T-helper 9 cell (primary cell): ENCODE results near the gene IZUMO1R.
"Not testable (repeated sequence)": the region's sequence is repeated elsewhere in the genome, so short reads cannot be mapped to it uniquely, and the experiment has no call there.

Experiments
- DNase-seq: peaks from one replicate; pipeline ENCODE4 v3.0.0-alpha.2; 2020

The IZUMO1R gene

GRCh38 chr11:94326947-94327346 lies 22.6 kb downstream of the IZUMO1R start:
- DNase-seq = no peak

- no peak for DNase-seq
Observed at GRCh38 chr11:94328587-94329080, 24.3 kb downstream of the IZUMO1R start.

- DNase-seq = no peak
Observed at GRCh38 chr11:94329501-94329900, 25.1 kb downstream of the IZUMO1R start.

GRCh38 chr11:94330789-94331188 lies 26.4 kb downstream of the IZUMO1R start:
- DNase-seq = no peak

- no peak for DNase-seq
Observed at GRCh38 chr11:94332814-94333213, 28.4 kb downstream of the IZUMO1R start.

GRCh38 chr11:94336033-94336432 lies 31.7 kb downstream of the IZUMO1R start:
- no peak for DNase-seq

- DNase-seq = no peak
Observed at GRCh38 chr11:94338651-94339050, 34.3 kb downstream of the IZUMO1R start.

- no peak for DNase-seq
Observed at GRCh38 chr11:94342250-94342649, 37.9 kb downstream of the IZUMO1R start.

- DNase-seq = no peak
Observed at GRCh38 chr11:94343495-94343894, 39.1 kb downstream of the IZUMO1R start.

- DNase-seq = not testable (repeated sequence)
Observed at GRCh38 chr11:94346311-94346710, 41.9 kb downstream of the IZUMO1R start.

- DNase-seq = not testable (repeated sequence)
Observed at GRCh38 chr11:94350850-94351563, 46.6 kb downstream of the IZUMO1R start.
